OCI-LY7 (cell line): Measurements from ENCODE around the gene THAP11. TPM values are rescaled to one million over a fixed set of nuclear protein-coding genes. Genes with fewer than 3 reads are reported as not detected.

Experiments
- BruUV-seq: library from RNA; stranded (reverse); fragments of 400-500 nt; replicated peaks from 2 replicates; lab custom pipeline; 2021; lab: Mats Ljungman, UMichigan
- CTCF ChIA-PET: fragments of 300-600 bp; sonication (Branson Sonifier 250); formaldehyde crosslinking; loops from one replicate; lab custom pipeline; 2022; ENCODE audit warnings: antibody characterized with exemption; ENCODE audit not compliant: unreplicated experiment; lab: Charles Lee
- POLR2A ChIA-PET: fragments of 300-600 bp; sonication (Branson Sonifier 250); formaldehyde crosslinking; loops from one replicate; lab custom pipeline; 2022; ENCODE audit warnings: antibody characterized with exemption; lab: Charles Lee
- DNase-seq: peaks from one replicate; pipeline ENCODE4 v3.0.0-alpha.2; 2015; ENCODE audit warnings: low spot score
- H2AFZ ChIP-seq: fragments of 200-600 bp; sonication (generic), shearing (Covaris generic); 2 replicates; pipeline ENCODE4 v1.6.1; 2014; ENCODE audit warnings: mild to moderate bottlenecking, antibody characterized with exemption, low read length, moderate library complexity
- H3K27ac ChIP-seq: fragments of 200-600 bp; sonication (generic); 2 replicates; pipeline ENCODE4 v1.5.1; 2014; ENCODE audit warnings: mixed run types, low read depth, mild to moderate bottlenecking, moderate library complexity, low read length, inconsistent platforms; ENCODE audit not compliant: poor library complexity, severe bottlenecking
- H3K36me3 ChIP-seq: fragments of 200-600 bp; sonication (generic); 2 replicates; pipeline ENCODE4 v1.6.1; 2014; ENCODE audit warnings: mild to moderate bottlenecking, antibody characterized with exemption, low read length, moderate library complexity, mixed read lengths; ENCODE audit not compliant: insufficient read depth
- H3K4me1 ChIP-seq: fragments of 200-600 bp; sonication (generic); 2 replicates; pipeline ENCODE4 v1.5.1; 2014; ENCODE audit warnings: mild to moderate bottlenecking, low read length; ENCODE audit not compliant: insufficient read depth, poor library complexity, severe bottlenecking
- H3K4me2 ChIP-seq: fragments of 200-600 bp; sonication (generic); 2 replicates; pipeline ENCODE4 v1.6.1; 2014; ENCODE audit warnings: mild to moderate bottlenecking, low read length
- H3K4me3 ChIP-seq: fragments of 200-600 bp; sonication (generic); 2 replicates; pipeline ENCODE4 v1.5.1; 2014; ENCODE audit warnings: mild to moderate bottlenecking, low read depth, low read length; ENCODE audit not compliant: poor library complexity, severe bottlenecking
- H3K79me2 ChIP-seq: fragments of 200-600 bp; sonication (generic); 2 replicates; pipeline ENCODE4 v1.6.1; 2016; ENCODE audit warnings: low read depth, mild to moderate bottlenecking, low read length, moderate library complexity, mixed read lengths; ENCODE audit not compliant: insufficient read depth
- H3K9me2 ChIP-seq: fragments of 200-600 bp; sonication (generic); 2 replicates; pipeline ENCODE4 v1.6.1; 2016; ENCODE audit warnings: mild to moderate bottlenecking, low read length, mixed read lengths; ENCODE audit not compliant: insufficient read depth
- H3K9me3 ChIP-seq: fragments of 200-600 bp; sonication (generic); 2 replicates; pipeline ENCODE4 v1.6.1; 2014; ENCODE audit warnings: mild to moderate bottlenecking, mixed run types, low read length, mixed read lengths
- H4K20me1 ChIP-seq: fragments of 200-600 bp; sonication (generic); 2 replicates; pipeline ENCODE4 v1.6.1; 2014; ENCODE audit warnings: mild to moderate bottlenecking, antibody characterized with exemption, low read length, moderate library complexity, mixed read lengths; ENCODE audit not compliant: insufficient read depth
- EZH2phosphoT487 ChIP-seq: fragments of 200-600 bp; sonication (generic); IDR thresholded peaks from 2 replicates; pipeline ENCODE4 v1.6.1; 2018; ENCODE audit warnings: low read depth, borderline replicate concordance, mild to moderate bottlenecking, mixed run types, antibody characterized with exemption, low read length, moderate library complexity, mixed read lengths
- intact Hi-C: fragments of 100-400 bp; cut with micrococcal nuclease; formaldehyde crosslinking; loops from one replicate; pipeline ENCODE4 v1.10.0; 2022; ENCODE audit not compliant: unreplicated experiment
- total RNA-seq, 2 experiments: library from RNA; depleted of rRNA in 1 of 2; stranded (reverse); fragments of >200 nt in 1 of 2; shearing (Covaris generic) in 1 of 2; gene quantifications; 2 replicates each; pipeline ENCODE4 v1.2.3, GENCODE V29; 2014 to 2022
- TF ChIP-seq, protein P1 (sequence below): fragments of 200-600 bp; sonication (generic); conservative IDR thresholded peaks from 2 replicates; pipeline ENCODE4 v1.5.1; 2014; ENCODE audit warnings: mild to moderate bottlenecking, antibody characterized with exemption, low read length, moderate library complexity, mixed read lengths

THAP11 gene
- total RNA-seq, 2 experiments from 2014 or later = 39.5 to 66.3 TPM

- Histone ChIP-seq H3K36me3 (peaks cover 32% of the 10 kb centered on the region), H4K20me1 (peaks cover 16% of the 10 kb centered on the region), H3K27ac (peak within 1 kb of the TSS; percentile 80), H3K79me2 (peaks cover 88% of the 10 kb centered on the region), H3K4me2 (peak within 1 kb of the TSS; percentile 98), H3K9me2 (no peaks in the 10 kb centered on the region), H3K4me1 (peaks cover 38% of the 10 kb centered on the region), H2AFZ (peak within 1 kb of the TSS; percentile 54; the same call in 1 of the 2 replicates), H3K4me3 (peak within 1 kb of the TSS; percentile 99), H3K9me3 (no peaks in the 10 kb centered on the region)
- BruUV-seq = no TSS peak
- ChIA-PET CTCF (interaction anchor here (1.2 kb wide), 1 partner anchor 14 kb away, joined by 5 read pairs; no protein-coding TSS in a partner anchor), POLR2A (interaction anchor here (1.4 kb wide), 1 partner anchor 40 kb away, joined by 7 read pairs; the partner anchor contains the start of genes RANBP10 and TSNAXIP1)
- peak; percentile 77 for DNase-seq
- no peak for TF ChIP-seq EZH2phosphoT487
- TF ChIP-seq, protein P1, sequence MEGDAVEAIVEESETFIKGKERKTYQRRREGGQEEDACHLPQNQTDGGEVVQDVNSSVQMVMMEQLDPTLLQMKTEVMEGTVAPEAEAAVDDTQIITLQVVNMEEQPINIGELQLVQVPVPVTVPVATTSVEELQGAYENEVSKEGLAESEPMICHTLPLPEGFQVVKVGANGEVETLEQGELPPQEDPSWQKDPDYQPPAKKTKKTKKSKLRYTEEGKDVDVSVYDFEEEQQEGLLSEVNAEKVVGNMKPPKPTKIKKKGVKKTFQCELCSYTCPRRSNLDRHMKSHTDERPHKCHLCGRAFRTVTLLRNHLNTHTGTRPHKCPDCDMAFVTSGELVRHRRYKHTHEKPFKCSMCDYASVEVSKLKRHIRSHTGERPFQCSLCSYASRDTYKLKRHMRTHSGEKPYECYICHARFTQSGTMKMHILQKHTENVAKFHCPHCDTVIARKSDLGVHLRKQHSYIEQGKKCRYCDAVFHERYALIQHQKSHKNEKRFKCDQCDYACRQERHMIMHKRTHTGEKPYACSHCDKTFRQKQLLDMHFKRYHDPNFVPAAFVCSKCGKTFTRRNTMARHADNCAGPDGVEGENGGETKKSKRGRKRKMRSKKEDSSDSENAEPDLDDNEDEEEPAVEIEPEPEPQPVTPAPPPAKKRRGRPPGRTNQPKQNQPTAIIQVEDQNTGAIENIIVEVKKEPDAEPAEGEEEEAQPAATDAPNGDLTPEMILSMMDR = no peak
- intact Hi-C loops = no loop called here
Measured at GRCh38 chr16:67847064-67847861, 5.1 kb downstream of the THAP11 start, which contains the start of gene CENPT. CENPT (minus strand) TSS chr16:67847693; CDS start chr16:67833859, 13,834 bp downstream.

- Histone ChIP-seq H3K4me1 (peaks cover 38% of the 10 kb centered on the region), H3K4me2 (peak overlapping the region; percentile 82), H4K20me1 (peaks cover 16% of the 10 kb centered on the region), H2AFZ (no peak overlapping the region), H3K79me2 (peaks cover 93% of the 10 kb centered on the region), H3K36me3 (peaks cover 35% of the 10 kb centered on the region), H3K9me2 (no peaks in the 10 kb centered on the region), H3K27ac (no peak overlapping the region), H3K4me3 (peak overlapping the region; percentile 99), H3K9me3 (no peaks in the 10 kb centered on the region)
- TF ChIP-seq, protein P1 = no peak
- TF ChIP-seq EZH2phosphoT487 = no peak
- TSS peak; percentile 47 for BruUV-seq
- intact Hi-C loops = no loop called here
- ChIA-PET CTCF (interaction anchor here (0.5 kb wide), 1 partner anchor 25 kb away, joined by 3 read pairs; the partner anchor contains the start of gene EDC4), POLR2A (interaction anchor here (0.5 to 0.9 kb wide), 3 partner anchors 13 to 129 kb away, joined by 3 to 4 read pairs (median 3); partner anchors contain the start of gene GFOD2)
- no peak for DNase-seq
Measured at GRCh38 chr16:67848118-67848517, 6.0 kb downstream of the THAP11 start.
